PC-9 (cell line): ENCODE results near the gene NUDT22.

Experiments used
- CTCF ChIP-seq: fragments of 200-600 bp; sonication (generic); conservative IDR thresholded peaks from 2 replicates; pipeline ENCODE4 v1.6.1; 2017; ENCODE audit warnings: mixed run types, antibody characterized with exemption, mild to moderate bottlenecking, moderate library complexity
- EZH2 ChIP-seq: fragments of 200-600 bp; sonication (generic); IDR thresholded peaks from 2 replicates; pipeline ENCODE4 v1.8.0; 2017; ENCODE audit warnings: antibody characterized with exemption, low read depth

- TF ChIP-seq CTCF (no peak), EZH2 (no peak)
Measured at GRCh38 chr11:64247729-64248531, 21.9 kb downstream of the NUDT22 start.
